H1 (cell line): Measurements from ENCODE around the gene FOSL1. TPM values are rescaled to one million over a fixed set of nuclear protein-coding genes. Genes with fewer than 3 reads are reported as not detected.

ENCODE experiments used
- CTCF ChIA-PET: fragments of 300-600 bp; sonication (Branson Sonifier 250); formaldehyde crosslinking; loops from one replicate; lab custom pipeline; 2021; ENCODE audit not compliant: partially characterized antibody; lab: Charles Lee
- POLR2A ChIA-PET: fragments of 300-600 bp; sonication (Branson Sonifier 250); formaldehyde crosslinking; loops from one replicate; lab custom pipeline; 2021; ENCODE audit warnings: inconsistent platforms; ENCODE audit not compliant: partially characterized antibody; lab: Charles Lee
- DNase-seq, 2 experiments: peaks; one replicate each; pipeline versions ENCODE4 v3.0.0 to v3.0.0-alpha.2; 2010 to 2022; ENCODE audit warnings: low spot score in 2 of 2, low read depth in 1 of 2, mixed read lengths in 1 of 2
- FAIRE-seq: peaks from 2 replicates; lab custom pipeline; 2011; peaks lifted over from hg19 to GRCh38; lab: Jason Lieb, UNC
- H2AFZ ChIP-seq: 2 replicates; pipeline ENCODE4 v1.8.1; 2012; ENCODE audit warnings: low read length, inconsistent platforms
- H2AK5ac ChIP-seq: 2 replicates; pipeline ENCODE4 v1.6.1; 2013; ENCODE audit warnings: low read depth, low read length
- H2BK120ac ChIP-seq: replicated peaks from 2 replicates; pipeline ENCODE3; 2013; ENCODE audit warnings: low read depth, low read length, inconsistent platforms
- H2BK12ac ChIP-seq: 2 replicates; pipeline ENCODE4 v1.6.1; 2013; ENCODE audit warnings: low read depth, low read length
- H2BK15ac ChIP-seq: 2 replicates; pipeline ENCODE4 v1.6.1; 2013; ENCODE audit warnings: low read length
- H2BK20ac ChIP-seq: 2 replicates; pipeline ENCODE4 v1.6.1; 2013; ENCODE audit warnings: low read length
- H2BK5ac ChIP-seq: 2 replicates; pipeline ENCODE4 v1.6.1; 2013; ENCODE audit warnings: low read depth, low read length
- H3K14ac ChIP-seq: 2 replicates; pipeline ENCODE4 v1.6.1; 2013; ENCODE audit warnings: inconsistent platforms; ENCODE audit not compliant: insufficient read length
- H3K18ac ChIP-seq: 2 replicates; pipeline ENCODE4 v1.6.1; 2013; ENCODE audit warnings: low read length; ENCODE audit errors: extremely low read depth
- H3K23ac ChIP-seq: 2 replicates; pipeline ENCODE4 v1.6.1; 2013; ENCODE audit warnings: inconsistent platforms; ENCODE audit not compliant: insufficient read length
- H3K23me2 ChIP-seq: 2 replicates; pipeline ENCODE4 v1.6.1; 2013; ENCODE audit warnings: low read depth, low read length
- H3K27ac ChIP-seq: 2 replicates; pipeline ENCODE4 v1.6.1; 2011; ENCODE audit warnings: low read depth, low read length, inconsistent platforms
- H3K27me3 ChIP-seq, 4 experiments: replicated peaks in 1 of 4; 1 replicate in 1 of 4; 2 replicates in 3 of 4; pipeline versions ENCODE4 v1.6.1 to v1.8.1; 2011 to 2013; ENCODE audit warnings: low read length in 3 of 4, mild to moderate bottlenecking in 3 of 4, inconsistent platforms in 2 of 4, mixed read lengths in 2 of 4, moderate library complexity in 1 of 4; ENCODE audit not compliant: control insufficient read depth in 3 of 4, insufficient read depth in 3 of 4; ENCODE audit errors: extremely low read depth in 1 of 4
- H3K36me3 ChIP-seq, 4 experiments: 2 replicates each; pipeline versions ENCODE4 v1.6.1 to v1.8.1; 2011 to 2013; ENCODE audit warnings: mild to moderate bottlenecking in 4 of 4, low read length in 3 of 4, moderate library complexity in 2 of 4, control low read depth in 1 of 4, inconsistent platforms in 1 of 4; ENCODE audit not compliant: insufficient read depth in 4 of 4, control insufficient read depth in 2 of 4
- H3K4ac ChIP-seq: replicated peaks from 2 replicates; pipeline ENCODE3; 2013; ENCODE audit warnings: low read length, low read depth, mixed read lengths, inconsistent platforms; ENCODE audit not compliant: insufficient read length
- H3K4me1 ChIP-seq, 4 experiments: replicated peaks in 1 of 4; 1 replicate in 1 of 4; 2 replicates in 3 of 4; pipeline versions ENCODE4 v1.6.1 to v1.8.1; 2011 to 2013; ENCODE audit warnings: low read length in 3 of 4, inconsistent platforms in 2 of 4, mixed read lengths in 1 of 4; ENCODE audit not compliant: insufficient read depth in 4 of 4, control insufficient read depth in 3 of 4
- H3K4me2 ChIP-seq, 2 experiments: 2 replicates each; pipeline versions ENCODE4 v1.6.1 to v1.8.1; 2011 to 2013; ENCODE audit warnings: low read depth in 2 of 2, low read length in 2 of 2, control low read depth in 1 of 2, inconsistent platforms in 1 of 2, mild to moderate bottlenecking in 1 of 2; ENCODE audit not compliant: insufficient read depth in 1 of 2
- H3K4me3 ChIP-seq, 4 experiments: fragments of 200-600, 300-600 bp in 1 of 4; sonication (generic), shearing (Covaris generic), sonication (Bioruptor Twin) in 1 of 4; 2 replicates each; pipeline versions ENCODE4 v1.5.1 to v1.8.1; 2011 to 2016; ENCODE audit warnings: low read length in 4 of 4, low read depth in 3 of 4, control low read depth in 2 of 4, inconsistent platforms in 2 of 4, mild to moderate bottlenecking in 2 of 4, mixed read lengths in 1 of 4, moderate library complexity in 1 of 4; ENCODE audit not compliant: insufficient read depth in 2 of 4; ENCODE audit errors: extremely low read depth in 1 of 4
- H3K56ac ChIP-seq: replicated peaks from 2 replicates; pipeline ENCODE3; 2013; ENCODE audit warnings: low read depth, mild to moderate bottlenecking, mixed read lengths, low read length, inconsistent platforms; ENCODE audit not compliant: insufficient read length
- H3K79me1 ChIP-seq: 2 replicates; pipeline ENCODE4 v1.6.1; 2013; ENCODE audit warnings: low read depth, low read length, control low read depth
- H3K79me2 ChIP-seq, 2 experiments: 2 replicates each; pipeline versions ENCODE4 v1.6.1 to v1.8.1; 2012 to 2013; ENCODE audit warnings: low read length in 2 of 2, mild to moderate bottlenecking in 2 of 2, inconsistent platforms in 1 of 2; ENCODE audit not compliant: insufficient read depth in 2 of 2, control insufficient read depth in 1 of 2
- H3K9ac ChIP-seq, 4 experiments: replicated peaks in 1 of 4; 1 replicate in 1 of 4; 2 replicates in 3 of 4; pipeline versions ENCODE4 v1.6.1 to v1.8.1; 2011 to 2013; ENCODE audit warnings: low read depth in 3 of 4, low read length in 3 of 4, control low read depth in 2 of 4, mild to moderate bottlenecking in 2 of 4, moderate library complexity in 2 of 4, inconsistent platforms in 1 of 4; ENCODE audit errors: extremely low read depth in 1 of 4
- H3K9me3 ChIP-seq, 2 experiments: 2 replicates each; pipeline versions ENCODE4 v1.6.1 to v1.8.1; 2012 to 2013; ENCODE audit warnings: mild to moderate bottlenecking in 2 of 2, moderate library complexity in 2 of 2, control low read depth in 1 of 2, inconsistent platforms in 1 of 2, low read depth in 1 of 2, low read length in 1 of 2, mixed read lengths in 1 of 2; ENCODE audit not compliant: insufficient read depth in 2 of 2
- H4K20me1 ChIP-seq, 2 experiments: replicated peaks in 1 of 2; 2 replicates each; pipeline versions ENCODE3 to v1.8.1; 2011 to 2013; ENCODE audit warnings: inconsistent platforms in 2 of 2, low read length in 2 of 2, mild to moderate bottlenecking in 1 of 2; ENCODE audit not compliant: insufficient read depth in 2 of 2, control insufficient read depth in 1 of 2
- H4K5ac ChIP-seq: 2 replicates; pipeline ENCODE4 v1.6.1; 2013; ENCODE audit warnings: low read length, low read depth, mixed read lengths, inconsistent platforms; ENCODE audit not compliant: insufficient read length
- H4K8ac ChIP-seq: 2 replicates; pipeline ENCODE4 v1.8.0; 2013; ENCODE audit warnings: mild to moderate bottlenecking, moderate library complexity, low read length, inconsistent platforms; ENCODE audit not compliant: insufficient read depth; ENCODE audit errors: extremely low read depth
- H4K91ac ChIP-seq: replicated peaks from 2 replicates; pipeline ENCODE3; 2013; ENCODE audit warnings: low read length, mixed read lengths, inconsistent platforms; ENCODE audit not compliant: insufficient read length
- CHD1 ChIP-seq: IDR thresholded peaks from 2 replicates; pipeline ENCODE4 v1.6.1; 2012; ENCODE audit warnings: low read depth, low read length, improper control_type of control experiment
- EGR1 ChIP-seq: IDR thresholded peaks from 2 replicates; pipeline ENCODE4 v1.6.1; 2011; ENCODE audit warnings: low read depth, low read length, borderline replicate concordance
- JUND ChIP-seq: IDR thresholded peaks from 2 replicates; pipeline ENCODE4 v1.6.1; 2011; ENCODE audit warnings: mild to moderate bottlenecking, improper control_type of control experiment, low read length
- KDM5A ChIP-seq: fragments of 200-600 bp; IDR thresholded peaks from 2 replicates; pipeline ENCODE4 v1.7.1; 2012; ENCODE audit warnings: mild to moderate bottlenecking, low read length, inconsistent platforms, mixed read lengths
- POLR2A ChIP-seq, 2 experiments: IDR thresholded peaks; 1 replicate in 1 of 2; 2 replicates in 1 of 2; pipeline ENCODE4 v1.6.1; 2011; ENCODE audit warnings: low read depth in 2 of 2, low read length in 2 of 2, mild to moderate bottlenecking in 2 of 2; ENCODE audit errors: control extremely low read depth in 1 of 2
- POLR2AphosphoS5 ChIP-seq: IDR thresholded peaks from 2 replicates; pipeline ENCODE4 v1.6.1; 2011; ENCODE audit warnings: low read depth, low read length
- SIX5 ChIP-seq: IDR thresholded peaks from 2 replicates; pipeline ENCODE4 v1.6.1; 2011; ENCODE audit warnings: mild to moderate bottlenecking, low read depth, low read length
- TAF1 ChIP-seq: IDR thresholded peaks from 2 replicates; pipeline ENCODE4 v1.6.1; 2011; ENCODE audit warnings: mild to moderate bottlenecking, low read depth, low read length
- TAF7 ChIP-seq: optimal IDR thresholded peaks from 2 replicates; pipeline ENCODE3; 2011; ENCODE audit warnings: low read depth, mild to moderate bottlenecking, inconsistent platforms, low read length, moderate library complexity, borderline replicate concordance
- TEAD4 ChIP-seq: IDR thresholded peaks from 2 replicates; pipeline ENCODE4 v1.6.1; 2012; ENCODE audit warnings: low read depth, low read length, inconsistent platforms, mixed read lengths
- WGBS, 2 experiments: shearing (Covaris generic) in 1 of 2; methylation state at CpG; one replicate each; pipeline versions ENCODE4 v1.1.6 to v1.1.7; 2013 to 2015; ENCODE audit warnings: low lambda C conversion rate in 2 of 2, mixed read lengths in 2 of 2, inconsistent platforms in 1 of 2, low coverage in 1 of 2, missing lambda C conversion rate in 1 of 2; ENCODE audit not compliant: insufficient replicate concordance in 2 of 2, insufficient coverage in 1 of 2, insufficient read length in 1 of 2; ENCODE audit errors: extremely low coverage in 1 of 2, missing lambda C conversion rate in 1 of 2; 5-methylcytosine and 5-hydroxymethylcytosine counted together
- polyA plus RNA-seq, 7 experiments: library from polyadenylated mRNA; depleted of rRNA in 3 of 7; stranded (reverse) in 5 of 7; unstranded in 2 of 7; fragments of >200 nt in 5 of 7; fragments of 200-250 nt in 2 of 7; gene quantifications; 1 replicate in 5 of 7; 2 replicates in 1 of 7; 4 replicates in 1 of 7; pipeline versions ENCODE4 v1.2.1 to v1.2.3, GENCODE V29; 2011 to 2013; ENCODE audit warnings: missing spikeins in 2 of 7, mixed read lengths in 2 of 7
- total RNA-seq: library from RNA; stranded (reverse); fragmentation: NEBNext Ultra II Directional; extraction: Animal tissue kit (Norgen Biotek cat#: 25700); gene quantifications from 2 replicates; pipeline ENCODE4 v1.2.1, GENCODE V29; 2021
- TF ChIP-seq, protein P1 (sequence below): IDR thresholded peaks from 2 replicates; pipeline ENCODE4 v1.6.1; 2012; ENCODE audit warnings: inconsistent platforms

Gene FOSL1
- total and polyA plus RNA-seq, 2 of the 8 experiments (the other 6 are each of a cell fraction or from before 2014, with no cell fraction given), result 6.3 to 7.2 TPM

GRCh38 chr11:65915101-65915820 lies 15.1 kb upstream of the FOSL1 start:
- no peak for DNase-seq
- Histone ChIP-seq H4K20me1 (peaks cover 0 to 7% of the 10 kb centered on the region in 2 experiments), H2BK12ac (peak overlapping the region; percentile 33; the same call in 1 of the 2 replicates), H3K4me3 (no peak overlapping the region), H4K8ac (peak overlapping the region; percentile 84; the same call in 1 of the 2 replicates), H3K4me2 (no peak overlapping the region), H2AK5ac (peak overlapping the region; percentile 70; the same call in 1 of the 2 replicates), H3K4ac (peak overlapping the region; percentile 8), H3K14ac (no peak overlapping the region), H3K79me2 (peaks cover 0 to 7% of the 10 kb centered on the region in 2 experiments; a peak in 2 of 4 replicates), H3K27me3 (peaks cover 0 to 2% (median 0%) of the 10 kb centered on the region in 4 experiments; a peak in 1 of 7 replicates), H2BK120ac (no peak overlapping the region), H4K91ac (no peak overlapping the region), H2BK5ac (no peak overlapping the region), H3K79me1 (peaks cover 5% of the 10 kb centered on the region; the same call in 1 of the 2 replicates), H3K23me2 (peaks cover 11% of the 10 kb centered on the region; the same call in 1 of the 2 replicates), H2BK15ac (peak overlapping the region; percentile 84; the same call in 1 of the 2 replicates), H3K36me3 (no peaks in the 10 kb centered on the region), H3K9ac (no peak overlapping the region), H3K56ac (peak overlapping the region; percentile 23), H3K4me1 (peaks cover 2 to 19% (median 10%) of the 10 kb centered on the region in 4 experiments; a peak in 5 of 7 replicates), H3K18ac (peak overlapping the region; percentile 63; the same call in 1 of the 2 replicates), H4K5ac (no peak overlapping the region), H2BK20ac (0 out of 2 replicates have a peak overlapping the region, but pooled peaks have one; percentile 69), H2AFZ (no peak overlapping the region), H3K9me3 (no peaks in the 10 kb centered on the region), H3K27ac (no peak overlapping the region), H3K23ac (no peak overlapping the region)
- WGBS, 2 experiments, result 86% methylated on average over 10 of the region's 10 CpGs; no CpG with 5 or more reads in 1 of the 2 experiments
- ChIA-PET CTCF (interaction anchor here (0.7 to 11.7 kb wide), 11 partner anchors 9 to 98 kb away, joined by 3 to 212 read pairs (median 6); partner anchors contain the start of genes CCDC85B, FIBP and MUS81), POLR2A (interaction anchor here (0.6 to 4.9 kb wide), 12 partner anchors 9 to 479 kb away, joined by 3 to 36 read pairs (median 3); partner anchors contain the start of genes CCDC85B, FIBP, MUS81 and RAB1B)
- FAIRE-seq, result no peak
- TF ChIP-seq TAF1 (no peak), POLR2A (IDR thresholded peaks at IDR 0.05; ENCODE audit: control extremely low read depth in 1 of 2, low read depth in 2 of 2, low read length in 2 of 2) (no peak), SIX5 (no peak), CHD1 (no peak), EGR1 (no peak), TAF7 (no peak), POLR2AphosphoS5 (no peak), JUND (no peak), KDM5A (no peak), TEAD4 (no peak)
- TF ChIP-seq, protein P1, sequence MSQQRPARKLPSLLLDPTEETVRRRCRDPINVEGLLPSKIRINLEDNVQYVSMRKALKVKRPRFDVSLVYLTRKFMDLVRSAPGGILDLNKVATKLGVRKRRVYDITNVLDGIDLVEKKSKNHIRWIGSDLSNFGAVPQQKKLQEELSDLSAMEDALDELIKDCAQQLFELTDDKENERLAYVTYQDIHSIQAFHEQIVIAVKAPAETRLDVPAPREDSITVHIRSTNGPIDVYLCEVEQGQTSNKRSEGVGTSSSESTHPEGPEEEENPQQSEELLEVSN, result no peak
